Choroid plexus epithelial cell (primary cell): ENCODE measurements around the gene SLC6A7.

Experiments
- DNase-seq: peaks from one replicate; pipeline ENCODE4 v3.0.0-alpha.2; 2010; ENCODE audit warnings: low read depth
- H3K4me3 ChIP-seq: 2 replicates; pipeline ENCODE4 v1.5.1; 2011; ENCODE audit warnings: low read depth, mild to moderate bottlenecking, control low read depth, low read length, moderate library complexity
- TF ChIP-seq, protein P1 (sequence below): conservative IDR thresholded peaks from 2 replicates; pipeline ENCODE4 v1.5.1; 2011; ENCODE audit warnings: low read depth, mild to moderate bottlenecking, control low read depth, inconsistent platforms, low read length, moderate library complexity

SLC6A7 gene

DNA sequence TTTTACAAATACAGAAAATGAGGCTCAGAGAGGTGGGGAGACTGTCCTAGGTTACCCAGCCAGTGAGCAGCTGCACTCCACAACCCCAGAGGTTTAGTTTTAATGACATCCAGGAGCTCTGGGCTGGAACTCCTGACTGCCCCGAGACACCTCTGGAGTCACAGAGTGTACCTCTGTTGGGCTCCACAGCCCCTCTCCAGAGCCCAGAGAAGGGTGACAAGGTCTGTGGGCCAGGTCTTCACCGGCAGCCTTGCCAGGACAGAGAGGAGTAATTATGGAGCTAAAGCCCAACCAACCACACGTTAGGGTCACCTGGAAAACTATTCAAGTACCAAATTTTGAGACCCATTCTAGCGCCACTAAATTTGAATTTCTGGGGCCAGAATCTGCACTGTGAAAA, 12.1 kb upstream of the SLC6A7 start:
- no peak overlapping the region for H3K4me3 ChIP-seq
- no peak for DNase-seq
- TF ChIP-seq, protein P1, sequence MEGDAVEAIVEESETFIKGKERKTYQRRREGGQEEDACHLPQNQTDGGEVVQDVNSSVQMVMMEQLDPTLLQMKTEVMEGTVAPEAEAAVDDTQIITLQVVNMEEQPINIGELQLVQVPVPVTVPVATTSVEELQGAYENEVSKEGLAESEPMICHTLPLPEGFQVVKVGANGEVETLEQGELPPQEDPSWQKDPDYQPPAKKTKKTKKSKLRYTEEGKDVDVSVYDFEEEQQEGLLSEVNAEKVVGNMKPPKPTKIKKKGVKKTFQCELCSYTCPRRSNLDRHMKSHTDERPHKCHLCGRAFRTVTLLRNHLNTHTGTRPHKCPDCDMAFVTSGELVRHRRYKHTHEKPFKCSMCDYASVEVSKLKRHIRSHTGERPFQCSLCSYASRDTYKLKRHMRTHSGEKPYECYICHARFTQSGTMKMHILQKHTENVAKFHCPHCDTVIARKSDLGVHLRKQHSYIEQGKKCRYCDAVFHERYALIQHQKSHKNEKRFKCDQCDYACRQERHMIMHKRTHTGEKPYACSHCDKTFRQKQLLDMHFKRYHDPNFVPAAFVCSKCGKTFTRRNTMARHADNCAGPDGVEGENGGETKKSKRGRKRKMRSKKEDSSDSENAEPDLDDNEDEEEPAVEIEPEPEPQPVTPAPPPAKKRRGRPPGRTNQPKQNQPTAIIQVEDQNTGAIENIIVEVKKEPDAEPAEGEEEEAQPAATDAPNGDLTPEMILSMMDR = no peak

DNA sequence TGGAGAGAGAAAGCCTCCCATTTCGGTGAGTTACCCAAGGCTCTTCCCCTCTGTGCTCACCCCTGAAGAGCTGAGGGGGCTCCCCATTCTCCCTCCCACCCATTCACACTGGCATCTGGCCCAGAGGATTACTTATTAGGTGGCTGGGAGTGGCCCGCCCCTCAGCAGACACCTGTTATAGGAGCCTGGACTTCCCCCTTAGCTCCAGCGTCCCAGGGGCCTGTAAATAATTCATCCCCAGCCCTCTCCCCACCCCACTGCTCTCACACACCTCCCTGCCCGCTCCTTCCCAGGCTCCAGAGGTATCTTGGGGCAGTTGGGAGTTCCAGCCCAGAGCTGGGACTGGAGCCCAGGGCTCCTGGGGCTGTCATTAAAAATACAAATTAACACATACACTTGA, 11.6 kb upstream of the SLC6A7 start:
- no peak for DNase-seq
- H3K4me3 ChIP-seq = no peak overlapping the region
- TF ChIP-seq, protein P1 = no peak

GRCh38 chr5:150179019-150179620, 10.7 kb upstream of the SLC6A7 start:
- no peak overlapping the region for H3K4me3 ChIP-seq
- TF ChIP-seq, protein P1 = no peak
- no peak for DNase-seq

- H3K4me3 ChIP-seq = no peak overlapping the region
- no peak for DNase-seq
- TF ChIP-seq, protein P1 = no peak
These were observed 9.4 kb upstream of the SLC6A7 start for GRCh38 chr5:150180241-150181026.

GRCh38 chr5:150181027-150181426, 8.8 kb upstream of the SLC6A7 start:
- TF ChIP-seq, protein P1 = no peak
- DNase-seq = peak; percentile 76
- no peak overlapping the region for H3K4me3 ChIP-seq

- no peak overlapping the region for H3K4me3 ChIP-seq
- TF ChIP-seq, protein P1 = no peak
- DNase-seq = no peak
These were observed 7.9 kb upstream of the SLC6A7 start for GRCh38 chr5:150181766-150182545.
